ENCODE measurements around the gene MRPL40.

Gene MRPL40

GRCh38 chr22:19480789-19481188 is 48.4 kb downstream of the MRPL40 start:
- H2AFZ ChIP-seq (ENCODE audit: low read depth, low read length, severe bottlenecking): no peak overlapping the region
- no peak overlapping the region for H3K27ac ChIP-seq (ENCODE audit: low read depth, low read length)
- peak overlapping the region; percentile 59 for H3K4me2 ChIP-seq (ENCODE audit: low read depth, low read length, poor library complexity, severe bottlenecking)
- no peaks in the 10 kb centered on the region for H4K20me1 ChIP-seq (ENCODE audit: low read depth, low read length)
- H3K79me2 ChIP-seq (ENCODE audit: insufficient read depth, low read length): peaks cover 38% of the 10 kb centered on the region
- no peaks in the 10 kb centered on the region for H3F3A ChIP-seq (ENCODE audit: insufficient read depth)
- TF ChIP-seq EZH2phosphoT487 (conservative IDR thresholded peaks at IDR 0.05; ENCODE audit: low read length): no peak
- no peak for TF ChIP-seq CTCF (IDR thresholded peaks at IDR 0.05; ENCODE audit: insufficient read depth, low read length, poor library complexity, severe bottlenecking)
- H3K27me3 ChIP-seq (ENCODE audit: low read length): no peaks in the 10 kb centered on the region
- H3K9me2 ChIP-seq (replicated peaks; ENCODE audit: insufficient read depth, low read length): no peaks in the 10 kb centered on the region
- H3K9ac ChIP-seq (ENCODE audit: low read length): peak overlapping the region; percentile 85
- no peaks in the 10 kb centered on the region for H3K9me3 ChIP-seq (ENCODE audit: insufficient read depth, low read length)
- H3K4me3 ChIP-seq (ENCODE audit: insufficient read depth, low read length, poor library complexity, severe bottlenecking): peak overlapping the region; percentile 84
- H3K36me3 ChIP-seq (ENCODE audit: low read length): no peaks in the 10 kb centered on the region

DNA sequence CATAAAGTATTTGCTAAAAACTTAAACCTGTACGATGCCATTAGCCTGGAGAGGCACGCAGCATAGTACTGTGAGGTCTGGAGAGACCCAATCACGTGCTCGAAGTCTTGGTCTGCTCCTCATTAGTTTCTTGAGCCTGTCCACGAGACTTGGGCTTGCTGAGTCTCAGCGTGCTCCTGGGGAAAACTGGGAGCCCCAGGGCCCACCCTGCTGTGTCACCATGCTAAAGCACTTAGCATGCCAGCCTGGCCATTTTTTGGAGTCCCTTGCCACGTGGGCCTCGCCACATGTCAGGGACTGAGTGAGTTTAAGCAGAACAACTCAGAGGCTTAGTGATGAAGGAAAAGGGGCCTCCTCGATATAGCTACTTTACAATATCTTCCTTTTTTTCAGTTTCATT is 50.0 kb downstream of the MRPL40 start:
- Histone ChIP-seq H2AFZ (ENCODE audit: low read depth, low read length, severe bottlenecking) (no peak overlapping the region), H3K9me2 (replicated peaks; ENCODE audit: insufficient read depth, low read length) (no peaks in the 10 kb centered on the region), H3K4me2 (ENCODE audit: low read depth, low read length, poor library complexity, severe bottlenecking) (no peak overlapping the region), H3K4me3 (ENCODE audit: insufficient read depth, low read length, poor library complexity, severe bottlenecking) (no peak overlapping the region), H3K9ac (ENCODE audit: low read length) (no peak overlapping the region), H3K9me3 (ENCODE audit: insufficient read depth, low read length) (no peaks in the 10 kb centered on the region), H3F3A (ENCODE audit: insufficient read depth) (no peaks in the 10 kb centered on the region), H4K20me1 (ENCODE audit: low read depth, low read length) (no peaks in the 10 kb centered on the region), H3K27ac (ENCODE audit: low read depth, low read length) (no peak overlapping the region), H3K27me3 (ENCODE audit: low read length) (no peaks in the 10 kb centered on the region), H3K36me3 (ENCODE audit: low read length) (no peaks in the 10 kb centered on the region), H3K79me2 (ENCODE audit: insufficient read depth, low read length) (peaks cover 28% of the 10 kb centered on the region)
- TF ChIP-seq EZH2phosphoT487 (conservative IDR thresholded peaks at IDR 0.05; ENCODE audit: low read length) (no peak), CTCF (IDR thresholded peaks at IDR 0.05; ENCODE audit: insufficient read depth, low read length, poor library complexity, severe bottlenecking) (no peak)

DNA sequence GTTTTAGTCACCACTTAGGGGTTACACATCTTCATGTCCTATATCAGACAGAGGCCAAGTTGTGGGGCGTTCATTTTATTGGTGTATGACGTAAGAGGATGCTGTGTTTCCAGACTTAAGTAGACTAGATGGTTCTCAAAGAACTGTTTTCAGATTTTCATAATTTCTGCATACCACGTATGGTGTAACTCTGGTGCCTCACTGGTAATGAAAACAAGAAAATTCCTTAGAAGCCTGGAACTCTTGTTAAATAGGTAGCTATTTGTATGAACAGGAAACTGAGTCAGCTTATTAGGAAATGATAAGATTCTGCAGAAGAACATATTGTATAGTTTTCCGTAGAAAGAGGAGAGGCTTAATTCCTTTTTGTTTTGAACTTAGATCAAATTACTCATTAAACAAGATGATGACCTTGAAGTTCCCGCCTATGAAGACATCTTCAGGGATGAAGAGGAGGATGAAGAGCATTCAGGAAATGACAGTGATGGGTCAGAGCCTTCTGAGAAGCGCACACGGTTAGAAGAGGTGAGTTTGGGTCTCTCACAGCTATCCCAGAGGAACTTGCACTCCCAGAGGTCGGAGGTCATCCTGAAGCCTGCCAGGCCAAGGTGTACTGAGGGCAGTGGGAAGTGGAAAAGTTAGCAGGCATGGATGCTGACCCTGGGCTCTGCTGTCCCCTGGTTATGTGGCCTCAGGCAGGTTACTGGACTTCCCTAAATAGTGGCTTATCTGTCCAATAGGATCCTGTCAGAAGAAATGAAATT is 51.3 kb downstream of the MRPL40 start:
- H4K20me1 ChIP-seq (ENCODE audit: low read depth, low read length): no peaks in the 10 kb centered on the region
- H3K9me2 ChIP-seq (replicated peaks; ENCODE audit: insufficient read depth, low read length): no peaks in the 10 kb centered on the region
- no peaks in the 10 kb centered on the region for H3K9me3 ChIP-seq (ENCODE audit: insufficient read depth, low read length)
- no peak overlapping the region for H3K9ac ChIP-seq (ENCODE audit: low read length)
- peaks cover 14% of the 10 kb centered on the region for H3K79me2 ChIP-seq (ENCODE audit: insufficient read depth, low read length)
- no peak overlapping the region for H2AFZ ChIP-seq (ENCODE audit: low read depth, low read length, severe bottlenecking)
- no peaks in the 10 kb centered on the region for H3F3A ChIP-seq (ENCODE audit: insufficient read depth)
- H3K36me3 ChIP-seq (ENCODE audit: low read length): no peaks in the 10 kb centered on the region
- no peak overlapping the region for H3K4me2 ChIP-seq (ENCODE audit: low read depth, low read length, poor library complexity, severe bottlenecking)
- no peaks in the 10 kb centered on the region for H3K27me3 ChIP-seq (ENCODE audit: low read length)
- TF ChIP-seq EZH2phosphoT487 (conservative IDR thresholded peaks at IDR 0.05; ENCODE audit: low read length) (no peak), CTCF (IDR thresholded peaks at IDR 0.05; ENCODE audit: insufficient read depth, low read length, poor library complexity, severe bottlenecking) (no peak)
- H3K4me3 ChIP-seq (ENCODE audit: insufficient read depth, low read length, poor library complexity, severe bottlenecking): no peak overlapping the region
- H3K27ac ChIP-seq (ENCODE audit: low read depth, low read length): no peak overlapping the region
